HepG2 (cell line): ENCODE data around the gene GATAD2B. TPM values are rescaled to one million over a fixed set of nuclear protein-coding genes. Genes with fewer than 3 reads are reported as not detected.

Source experiments
- AGO1 ChIP-seq: fragments of 200-400 bp; formaldehyde crosslinking; IDR thresholded peaks from 2 replicates; pipeline ENCODE4 v1.6.1; 2017; ENCODE audit warnings: mild to moderate bottlenecking, low read depth, low read length, moderate library complexity; ENCODE audit not compliant: poor library complexity, severe bottlenecking
- FOXK2 ChIP-seq: fragments of 450-650 bp; IDR thresholded peaks from 2 replicates; pipeline ENCODE4 v1.6.1; 2016
- HDAC2 ChIP-seq: sonication (generic); formaldehyde crosslinking; IDR thresholded peaks from 2 replicates; pipeline ENCODE4 v1.4.0; 2020; ENCODE audit warnings: missing genetic modification reagents
- HES4 ChIP-seq: sonication (generic); formaldehyde crosslinking; IDR thresholded peaks from 2 replicates; pipeline ENCODE4 v1.9.0; 2021; ENCODE audit warnings: mild to moderate bottlenecking, missing genetic modification reagents, borderline replicate concordance
- KDM4B ChIP-seq: sonication (generic); formaldehyde crosslinking; IDR thresholded peaks from 2 replicates; pipeline ENCODE4 v1.4.0; 2020; ENCODE audit warnings: missing genetic modification reagents
- KDM5A ChIP-seq: fragments of 200-600 bp; sonication (generic); IDR thresholded peaks from 2 replicates; pipeline ENCODE4 v1.7.0; 2018; ENCODE audit warnings: antibody characterized with exemption, mild to moderate bottlenecking, low read length, borderline replicate concordance
- MATR3 ChIP-seq: sonication (generic); formaldehyde crosslinking; IDR thresholded peaks from 2 replicates; pipeline ENCODE4 v1.4.0; 2020; ENCODE audit warnings: missing genetic modification reagents
- PRMT3 ChIP-seq: sonication (generic); formaldehyde crosslinking; IDR thresholded peaks from 2 replicates; pipeline ENCODE4 v1.8.1; 2022; ENCODE audit warnings: low read depth, mild to moderate bottlenecking, moderate library complexity, missing genetic modification reagents, borderline replicate concordance
- RNF2 ChIP-seq: fragments of 450-650 bp; conservative IDR thresholded peaks from 2 replicates; pipeline ENCODE4 v1.6.1; 2016; ENCODE audit warnings: low read depth
- SMARCE1 ChIP-seq: fragments of 450-650 bp; IDR thresholded peaks from 2 replicates; pipeline ENCODE4 v1.6.1; 2017; ENCODE audit warnings: borderline replicate concordance
- ZBTB42 ChIP-seq: sonication (generic); formaldehyde crosslinking; IDR thresholded peaks from 2 replicates; pipeline ENCODE4 v1.5.0; 2020; ENCODE audit warnings: mild to moderate bottlenecking, missing genetic modification reagents
- ZBTB7A ChIP-seq: sonication (generic); formaldehyde crosslinking; IDR thresholded peaks from 2 replicates; pipeline ENCODE4 v1.8.0; 2022; ENCODE audit warnings: mild to moderate bottlenecking, missing genetic modification reagents
- ZC3H4 ChIP-seq: sonication (generic); formaldehyde crosslinking; IDR thresholded peaks from 2 replicates; pipeline ENCODE4 v1.4.0; 2020; ENCODE audit warnings: missing genetic modification reagents, borderline replicate concordance
- ZNF121 ChIP-seq: sonication (generic); formaldehyde crosslinking; IDR thresholded peaks from 2 replicates; pipeline ENCODE4 v1.5.0; 2020; ENCODE audit warnings: mild to moderate bottlenecking, missing genetic modification reagents
- ZNF20 ChIP-seq: sonication (generic); formaldehyde crosslinking; IDR thresholded peaks from 2 replicates; pipeline ENCODE4 v1.4.0; 2020; ENCODE audit warnings: mild to moderate bottlenecking, moderate library complexity, missing genetic modification reagents
- ZNF451 ChIP-seq: sonication (generic); formaldehyde crosslinking; IDR thresholded peaks from 2 replicates; pipeline ENCODE4 v1.5.0; 2020; ENCODE audit warnings: mild to moderate bottlenecking, missing genetic modification reagents
- ZNF468 ChIP-seq: sonication (generic); formaldehyde crosslinking; IDR thresholded peaks from 2 replicates; pipeline ENCODE4 v1.8.0; 2022; ENCODE audit warnings: mild to moderate bottlenecking, moderate library complexity, missing genetic modification reagents
- ZNF547 ChIP-seq: sonication (generic); formaldehyde crosslinking; IDR thresholded peaks from 2 replicates; pipeline ENCODE4 v1.5.1; 2020; ENCODE audit warnings: mild to moderate bottlenecking, missing genetic modification reagents
- ZNF703 ChIP-seq: sonication (generic); formaldehyde crosslinking; IDR thresholded peaks from 2 replicates; pipeline ENCODE4 v1.5.1; 2020; ENCODE audit warnings: missing genetic modification reagents, mild to moderate bottlenecking, moderate library complexity, borderline replicate concordance
- ZNF768 ChIP-seq: sonication (generic); formaldehyde crosslinking; IDR thresholded peaks from 2 replicates; pipeline ENCODE4 v1.4.0; 2020; ENCODE audit warnings: missing genetic modification reagents
- polyA plus RNA-seq, 8 experiments: library from polyadenylated mRNA; depleted of rRNA in 3 of 8; stranded (reverse) in 7 of 8; unstranded in 1 of 8; fragments of >200 nt; fragmentation: Illumina TruSeq in 4 of 8; extraction: Trizol in 4 of 8; gene quantifications; 2 replicates each; pipeline versions ENCODE4 v1.2.1 to v1.2.3, GENCODE V29; 2011 to 2016; ENCODE audit warnings: low read depth in 4 of 8, missing spikeins in 1 of 8, mixed read lengths in 1 of 8; ENCODE audit not compliant: insufficient read depth in 1 of 8
- total RNA-seq, 5 experiments: library from RNA; depleted of rRNA; stranded (reverse); fragments of >200 nt; fragmentation: Illumina TruSeq; extraction: Trizol; gene quantifications; 2 replicates each; pipeline ENCODE4 v1.2.3, GENCODE V29; 2016; ENCODE audit warnings: low read depth in 1 of 5
- TF ChIP-seq, protein P1 (sequence below): sonication (generic); formaldehyde crosslinking; IDR thresholded peaks from 2 replicates; pipeline ENCODE4 v1.8.0; 2022; ENCODE audit warnings: missing genetic modification reagents, low read depth, mild to moderate bottlenecking, borderline replicate concordance
- TF ChIP-seq, protein P2 (sequence below): sonication (generic); formaldehyde crosslinking; IDR thresholded peaks from 2 replicates; pipeline ENCODE4 v1.4.0; 2020; ENCODE audit warnings: missing genetic modification reagents, borderline replicate concordance
- TF ChIP-seq, protein P3 (sequence below): sonication (generic); formaldehyde crosslinking; IDR thresholded peaks from 2 replicates; pipeline ENCODE4 v1.4.0; 2020; ENCODE audit warnings: mild to moderate bottlenecking, missing genetic modification reagents
- TF ChIP-seq, protein P4 (sequence below), 2 experiments: sonication (generic) in 1 of 2; formaldehyde crosslinking in 1 of 2; IDR thresholded peaks; 2 replicates each; pipeline versions ENCODE4 v1.5.1 to v1.6.1; 2011 to 2020; ENCODE audit warnings: borderline replicate concordance in 1 of 2, low read depth in 1 of 2, low read length in 1 of 2, mild to moderate bottlenecking in 1 of 2, missing genetic modification reagents in 1 of 2, moderate library complexity in 1 of 2

The GATAD2B gene
- total and polyA plus RNA-seq, 2 of the 13 experiments (the other 11 are each of a cell fraction or from before 2014, with no cell fraction given): 3.2 to 5.2 TPM

DNA sequence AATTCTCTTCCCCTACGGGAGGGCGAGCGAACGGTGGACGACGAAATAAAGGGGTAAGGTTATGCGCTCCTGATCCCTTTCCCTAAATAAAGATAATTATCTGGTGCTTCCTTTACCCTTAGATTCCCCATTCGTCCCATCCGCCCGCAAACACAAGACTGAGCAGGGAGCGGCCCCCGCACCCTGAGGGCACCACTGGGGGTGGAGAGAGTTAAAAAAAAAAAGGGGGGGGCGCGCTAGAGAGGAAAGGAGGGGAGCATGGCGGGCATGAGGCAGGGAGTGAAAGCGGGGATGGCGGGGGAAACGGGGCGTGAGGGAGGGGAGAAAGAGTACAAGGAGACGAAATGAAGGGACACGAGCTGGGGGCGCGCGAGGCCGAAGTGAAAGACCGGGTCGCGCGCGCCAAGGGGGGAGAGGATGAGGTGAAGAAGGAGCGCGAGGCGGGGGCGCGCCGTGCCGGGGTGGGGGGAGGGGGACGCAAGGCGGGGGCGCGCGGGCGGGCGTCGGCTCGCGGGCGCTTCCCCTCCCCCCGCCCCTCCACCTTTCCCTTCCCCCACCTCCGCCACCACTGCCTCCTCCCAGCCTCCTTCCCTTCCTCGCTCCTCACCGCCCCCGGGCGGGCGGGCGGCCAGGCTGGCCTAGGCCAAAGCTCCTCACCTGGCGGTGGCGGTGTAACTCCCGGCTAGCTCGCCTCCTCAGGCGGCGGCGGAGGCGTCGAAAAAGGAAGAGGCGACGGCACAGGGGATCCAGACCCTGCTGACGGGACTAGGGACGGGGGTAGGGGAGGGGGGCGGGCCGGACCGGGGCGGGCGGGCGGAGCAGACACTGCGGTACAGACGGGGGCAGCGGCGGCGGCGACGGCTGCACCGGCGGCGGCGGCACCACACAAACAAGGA, 448 bp downstream of the GATAD2B start (continued):
- TF ChIP-seq ZNF547 (CRISPR knock-in tag) (no peak), ZNF20 (no peak), ZNF468 (CRISPR knock-in tag) (no peak), MATR3 (no peak), AGO1 (no peak), ZNF121 (no peak), ZNF451 (CRISPR knock-in tag) (no peak), ZC3H4 (CRISPR knock-in tag) (no peak), PRMT3 (no peak), KDM4B (CRISPR knock-in tag) (no peak), SMARCE1 (no peak), ZNF768 (peak; percentile 19; the same call in 1 of the 2 replicates), ZNF703 (CRISPR knock-in tag) (no peak), HES4 (CRISPR knock-in tag) (no peak), FOXK2 (no peak), HDAC2 (no peak; the same call in 1 of the 2 replicates), ZBTB42 (CRISPR knock-in tag) (no peak), KDM5A (peak; percentile 71; the same call in 1 of the 2 replicates), ZBTB7A (CRISPR knock-in tag) (no peak), RNF2 (no peak)
- TF ChIP-seq, protein P1, sequence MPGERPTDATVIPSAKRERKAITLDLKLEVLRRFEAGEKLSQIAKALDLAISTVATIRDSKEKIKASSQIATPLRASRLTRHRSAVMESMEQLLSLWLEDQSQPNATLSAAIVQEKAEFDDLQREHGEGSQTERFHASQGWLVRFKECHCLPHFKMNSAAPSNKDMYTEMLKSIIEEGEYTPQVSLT (CRISPR knock-in tag): no peak
- TF ChIP-seq, protein P2, sequence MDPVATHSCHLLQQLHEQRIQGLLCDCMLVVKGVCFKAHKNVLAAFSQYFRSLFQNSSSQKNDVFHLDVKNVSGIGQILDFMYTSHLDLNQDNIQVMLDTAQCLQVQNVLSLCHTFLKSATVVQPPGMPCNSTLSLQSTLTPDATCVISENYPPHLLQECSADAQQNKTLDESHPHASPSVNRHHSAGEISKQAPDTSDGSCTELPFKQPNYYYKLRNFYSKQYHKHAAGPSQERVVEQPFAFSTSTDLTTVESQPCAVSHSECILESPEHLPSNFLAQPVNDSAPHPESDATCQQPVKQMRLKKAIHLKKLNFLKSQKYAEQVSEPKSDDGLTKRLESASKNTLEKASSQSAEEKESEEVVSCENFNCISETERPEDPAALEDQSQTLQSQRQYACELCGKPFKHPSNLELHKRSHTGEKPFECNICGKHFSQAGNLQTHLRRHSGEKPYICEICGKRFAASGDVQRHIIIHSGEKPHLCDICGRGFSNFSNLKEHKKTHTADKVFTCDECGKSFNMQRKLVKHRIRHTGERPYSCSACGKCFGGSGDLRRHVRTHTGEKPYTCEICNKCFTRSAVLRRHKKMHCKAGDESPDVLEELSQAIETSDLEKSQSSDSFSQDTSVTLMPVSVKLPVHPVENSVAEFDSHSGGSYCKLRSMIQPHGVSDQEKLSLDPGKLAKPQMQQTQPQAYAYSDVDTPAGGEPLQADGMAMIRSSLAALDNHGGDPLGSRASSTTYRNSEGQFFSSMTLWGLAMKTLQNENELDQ (CRISPR knock-in tag): no peak
- TF ChIP-seq, protein P3, sequence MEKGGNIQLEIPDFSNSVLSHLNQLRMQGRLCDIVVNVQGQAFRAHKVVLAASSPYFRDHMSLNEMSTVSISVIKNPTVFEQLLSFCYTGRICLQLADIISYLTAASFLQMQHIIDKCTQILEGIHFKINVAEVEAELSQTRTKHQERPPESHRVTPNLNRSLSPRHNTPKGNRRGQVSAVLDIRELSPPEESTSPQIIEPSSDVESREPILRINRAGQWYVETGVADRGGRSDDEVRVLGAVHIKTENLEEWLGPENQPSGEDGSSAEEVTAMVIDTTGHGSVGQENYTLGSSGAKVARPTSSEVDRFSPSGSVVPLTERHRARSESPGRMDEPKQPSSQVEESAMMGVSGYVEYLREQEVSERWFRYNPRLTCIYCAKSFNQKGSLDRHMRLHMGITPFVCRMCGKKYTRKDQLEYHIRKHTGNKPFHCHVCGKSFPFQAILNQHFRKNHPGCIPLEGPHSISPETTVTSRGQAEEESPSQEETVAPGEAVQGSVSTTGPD: no peak
- TF ChIP-seq, protein P4, sequence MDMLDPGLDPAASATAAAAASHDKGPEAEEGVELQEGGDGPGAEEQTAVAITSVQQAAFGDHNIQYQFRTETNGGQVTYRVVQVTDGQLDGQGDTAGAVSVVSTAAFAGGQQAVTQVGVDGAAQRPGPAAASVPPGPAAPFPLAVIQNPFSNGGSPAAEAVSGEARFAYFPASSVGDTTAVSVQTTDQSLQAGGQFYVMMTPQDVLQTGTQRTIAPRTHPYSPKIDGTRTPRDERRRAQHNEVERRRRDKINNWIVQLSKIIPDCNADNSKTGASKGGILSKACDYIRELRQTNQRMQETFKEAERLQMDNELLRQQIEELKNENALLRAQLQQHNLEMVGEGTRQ (IDR thresholded peaks at IDR 0.05; ENCODE audit: low read depth, low read length): no peak
- TF ChIP-seq, protein P4 (CRISPR knock-in tag; IDR thresholded peaks at IDR 0.05; ENCODE audit: borderline replicate concordance): no peak
